ENCODE data around the gene PCDHGA1.

PCDHGA1 gene

GRCh38 chr5:141557681-141558136 lies 227.4 kb downstream of the PCDHGA1 start:
- Histone ChIP-seq H3K36me3 (ENCODE audit: control insufficient read depth, insufficient read depth, low read length) (peaks cover 8% of the 10 kb centered on the region), H3K27me3 (replicated peaks; ENCODE audit: control insufficient read depth, insufficient read depth, low read length) (no peaks in the 10 kb centered on the region), H3K4me3 (replicated peaks; ENCODE audit: low read depth, low read length) (no peak overlapping the region)
- TF ChIP-seq CTCF (IDR thresholded peaks at IDR 0.05; ENCODE audit: insufficient read depth, low read length, poor library complexity, severe bottlenecking), result peak; percentile 78
- DNase-seq (ENCODE audit: extremely low read depth, insufficient read length), result peak; percentile 54

- H3K36me3 ChIP-seq (ENCODE audit: control insufficient read depth, insufficient read depth, low read length), result peaks cover 8% of the 10 kb centered on the region
- H3K4me3 ChIP-seq (replicated peaks; ENCODE audit: low read depth, low read length), result no peak overlapping the region
- no peaks in the 10 kb centered on the region for H3K27me3 ChIP-seq (replicated peaks; ENCODE audit: control insufficient read depth, insufficient read depth, low read length)
- no peak for DNase-seq (ENCODE audit: extremely low read depth, insufficient read length)
- TF ChIP-seq CTCF (IDR thresholded peaks at IDR 0.05; ENCODE audit: insufficient read depth, low read length, poor library complexity, severe bottlenecking), result no peak
Observed at GRCh38 chr5:141558150-141558549, 227.8 kb downstream of the PCDHGA1 start.

- Histone ChIP-seq H3K27me3 (replicated peaks; ENCODE audit: control insufficient read depth, insufficient read depth, low read length) (no peaks in the 10 kb centered on the region), H3K4me3 (replicated peaks; ENCODE audit: low read depth, low read length) (no peak overlapping the region), H3K36me3 (ENCODE audit: control insufficient read depth, insufficient read depth, low read length) (peaks cover 8% of the 10 kb centered on the region)
- TF ChIP-seq CTCF (IDR thresholded peaks at IDR 0.05; ENCODE audit: insufficient read depth, low read length, poor library complexity, severe bottlenecking), result no peak
- no peak for DNase-seq (ENCODE audit: extremely low read depth, insufficient read length)
Observed at GRCh38 chr5:141559461-141559860, 229.1 kb downstream of the PCDHGA1 start.

GRCh38 chr5:141560151-141560550 lies 229.8 kb downstream of the PCDHGA1 start:
- H3K36me3 ChIP-seq (ENCODE audit: control insufficient read depth, insufficient read depth, low read length), result peaks cover 8% of the 10 kb centered on the region
- TF ChIP-seq CTCF (IDR thresholded peaks at IDR 0.05; ENCODE audit: insufficient read depth, low read length, poor library complexity, severe bottlenecking), result no peak
- no peak overlapping the region for H3K4me3 ChIP-seq (replicated peaks; ENCODE audit: low read depth, low read length)
- DNase-seq (ENCODE audit: extremely low read depth, insufficient read length), result no peak
- H3K27me3 ChIP-seq (replicated peaks; ENCODE audit: control insufficient read depth, insufficient read depth, low read length), result no peaks in the 10 kb centered on the region

- DNase-seq (ENCODE audit: extremely low read depth, insufficient read length), result no peak
- H3K4me3 ChIP-seq (replicated peaks; ENCODE audit: low read depth, low read length), result no peak overlapping the region
- TF ChIP-seq CTCF (IDR thresholded peaks at IDR 0.05; ENCODE audit: insufficient read depth, low read length, poor library complexity, severe bottlenecking), result no peak
- peaks cover 8% of the 10 kb centered on the region for H3K36me3 ChIP-seq (ENCODE audit: control insufficient read depth, insufficient read depth, low read length)
- no peaks in the 10 kb centered on the region for H3K27me3 ChIP-seq (replicated peaks; ENCODE audit: control insufficient read depth, insufficient read depth, low read length)
Observed at GRCh38 chr5:141560725-141561483, 230.6 kb downstream of the PCDHGA1 start.
